NCI-H128 (cell line): ENCODE results near the gene C5.

Experiments
- DNase-seq: peaks from one replicate; lab custom pipeline; 2025; ENCODE audit not compliant: unreplicated experiment; lab: John Stamatoyannopoulos, UW

The C5 gene

DNA sequence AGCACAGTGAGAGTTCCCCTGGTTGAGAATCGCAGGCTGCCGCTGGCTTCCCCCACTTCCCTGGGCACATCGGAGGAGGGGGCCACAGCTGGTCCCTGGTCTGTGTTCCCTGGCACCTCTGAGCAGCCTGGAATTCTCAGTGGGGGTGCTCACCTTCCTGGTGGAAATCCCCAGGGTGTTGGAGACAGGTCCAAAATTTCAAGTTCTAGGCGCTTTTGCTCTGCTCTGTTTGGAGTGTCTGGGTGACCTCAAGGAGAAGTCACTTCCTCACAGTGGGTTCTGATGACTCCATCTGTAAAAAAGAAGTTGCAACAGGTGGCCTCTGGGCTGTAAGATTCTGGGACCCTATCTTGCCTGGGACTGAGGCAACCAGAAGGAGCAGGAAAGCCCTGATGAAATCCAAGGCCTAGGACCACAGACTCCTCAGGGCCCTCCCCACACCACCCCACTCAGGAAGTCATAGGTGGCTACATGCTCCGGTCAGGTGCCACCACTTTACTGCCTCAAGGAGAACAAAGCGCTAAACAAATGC, 123.6 kb downstream of the C5 start, which contains the start of gene TRAF1:
Gene TRAF1 (minus strand): TSS at position 400 of the 532 bp plus-strand sequence. CDS start 721 bp downstream, outside the sequence.
- DNase-seq = no peak

DNA sequence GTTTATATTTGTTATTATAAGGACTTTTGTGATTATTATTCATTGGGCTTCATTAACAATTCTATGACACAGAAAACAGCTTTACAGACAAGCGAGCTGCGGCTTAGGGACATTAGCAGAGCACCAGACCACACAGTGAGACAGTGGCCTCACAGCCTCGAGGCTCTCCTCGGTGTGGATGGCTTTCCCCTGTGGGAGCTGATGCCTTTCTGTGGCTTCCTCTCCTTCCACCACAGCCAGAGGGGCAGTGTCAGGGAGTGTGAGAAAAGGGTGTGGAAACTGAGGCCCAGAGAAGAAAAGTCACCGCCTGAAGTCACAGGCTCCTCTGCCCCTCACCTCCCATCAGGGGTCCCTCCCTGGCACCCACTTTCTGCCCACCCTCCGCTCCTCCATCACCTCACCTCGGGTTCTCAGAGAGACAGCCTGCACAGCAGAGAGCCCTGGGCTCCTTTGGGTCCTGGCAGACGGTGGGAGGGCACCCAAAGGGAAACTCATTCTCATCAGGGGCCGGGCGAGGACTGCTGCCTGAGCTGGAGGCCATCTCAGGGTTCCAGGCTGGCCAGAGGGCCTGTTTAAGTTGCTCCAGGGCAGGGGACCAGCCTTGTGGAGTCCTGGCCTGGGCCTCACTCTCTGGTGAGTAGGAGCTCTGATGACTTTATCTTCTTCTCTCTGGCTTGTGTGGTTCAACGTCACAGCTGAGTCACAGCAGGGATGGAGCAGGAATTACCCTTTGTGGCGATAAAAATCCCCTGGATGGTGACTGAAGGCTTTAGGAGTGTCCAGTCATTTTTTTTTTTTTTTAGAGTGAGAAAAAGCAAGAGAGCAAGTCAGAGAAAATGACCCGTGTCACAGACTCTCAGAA, 124.3 kb downstream of the C5 start:
- no peak for DNase-seq

DNA sequence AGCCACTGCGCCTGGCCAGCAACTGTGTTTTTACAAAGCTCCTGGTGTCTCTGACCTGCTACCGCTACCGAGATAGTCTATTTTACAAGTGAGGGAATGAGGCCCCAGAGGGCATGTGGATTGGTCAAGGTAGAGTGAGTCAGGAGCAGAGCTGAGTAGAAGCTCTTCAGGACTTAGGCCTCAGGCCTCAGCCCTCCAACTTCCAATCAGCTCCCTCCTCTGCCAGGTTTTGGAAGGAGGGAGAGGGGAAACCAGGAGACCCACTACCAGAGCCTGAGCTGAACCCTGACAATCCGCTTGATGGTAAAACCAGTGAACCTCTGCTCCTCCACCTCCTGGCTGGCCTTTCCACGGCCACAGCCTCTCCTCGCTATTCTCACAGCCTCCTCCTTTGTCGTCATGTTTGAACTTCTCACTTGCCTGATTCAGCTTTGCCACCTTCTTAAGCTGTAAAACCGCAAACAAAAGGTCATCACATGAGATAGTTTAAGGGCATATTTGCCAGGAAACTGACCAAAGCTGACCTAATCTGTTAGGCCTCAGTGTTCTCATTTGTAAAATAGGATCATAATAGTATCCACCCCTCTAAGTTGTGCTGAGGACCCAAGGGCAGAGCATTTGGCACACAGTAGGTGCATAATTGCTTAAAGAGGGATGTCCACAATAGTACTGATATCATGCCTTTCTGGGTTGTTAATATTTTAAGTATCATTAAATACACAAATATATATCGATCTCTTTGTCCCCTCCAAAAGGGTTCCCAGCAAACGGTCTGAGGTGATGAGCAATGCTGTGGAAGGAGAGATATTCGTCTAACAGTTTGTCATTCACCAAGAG, 125.2 kb downstream of the C5 start:
- no peak for DNase-seq

DNA sequence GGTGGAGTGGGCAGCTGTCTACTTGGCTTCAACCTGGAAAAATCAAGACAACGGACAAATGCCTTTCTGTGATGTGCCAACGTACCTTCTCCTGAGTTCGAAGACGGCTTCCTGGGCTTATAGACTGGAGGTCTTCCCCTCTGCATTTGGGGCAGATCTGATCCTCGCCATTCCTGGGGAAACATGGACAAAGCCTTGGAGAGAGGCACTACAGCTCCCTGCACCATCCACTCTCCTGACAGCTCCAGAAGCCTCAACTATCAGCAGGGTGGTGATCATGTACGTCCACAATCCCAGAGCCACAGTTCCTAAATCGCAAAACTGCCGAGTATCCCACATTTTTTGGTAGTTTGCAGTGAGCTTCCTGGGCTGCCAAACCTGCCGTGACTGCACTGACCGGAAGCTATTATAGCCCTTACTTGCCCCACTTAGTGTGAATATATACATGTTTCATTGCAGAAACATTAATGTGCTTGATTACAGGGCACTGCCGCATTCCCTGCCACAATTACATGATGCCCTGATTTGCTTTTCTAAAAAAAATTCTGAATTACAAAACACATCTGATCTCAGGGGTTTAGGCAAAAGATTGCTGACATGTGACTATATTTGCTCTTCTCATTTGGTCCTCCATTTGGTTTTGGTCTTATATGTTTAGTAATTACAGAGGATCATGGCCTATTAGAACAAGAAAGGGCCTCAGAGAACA, 126.3 kb downstream of the C5 start:
- DNase-seq = no peak

DNA sequence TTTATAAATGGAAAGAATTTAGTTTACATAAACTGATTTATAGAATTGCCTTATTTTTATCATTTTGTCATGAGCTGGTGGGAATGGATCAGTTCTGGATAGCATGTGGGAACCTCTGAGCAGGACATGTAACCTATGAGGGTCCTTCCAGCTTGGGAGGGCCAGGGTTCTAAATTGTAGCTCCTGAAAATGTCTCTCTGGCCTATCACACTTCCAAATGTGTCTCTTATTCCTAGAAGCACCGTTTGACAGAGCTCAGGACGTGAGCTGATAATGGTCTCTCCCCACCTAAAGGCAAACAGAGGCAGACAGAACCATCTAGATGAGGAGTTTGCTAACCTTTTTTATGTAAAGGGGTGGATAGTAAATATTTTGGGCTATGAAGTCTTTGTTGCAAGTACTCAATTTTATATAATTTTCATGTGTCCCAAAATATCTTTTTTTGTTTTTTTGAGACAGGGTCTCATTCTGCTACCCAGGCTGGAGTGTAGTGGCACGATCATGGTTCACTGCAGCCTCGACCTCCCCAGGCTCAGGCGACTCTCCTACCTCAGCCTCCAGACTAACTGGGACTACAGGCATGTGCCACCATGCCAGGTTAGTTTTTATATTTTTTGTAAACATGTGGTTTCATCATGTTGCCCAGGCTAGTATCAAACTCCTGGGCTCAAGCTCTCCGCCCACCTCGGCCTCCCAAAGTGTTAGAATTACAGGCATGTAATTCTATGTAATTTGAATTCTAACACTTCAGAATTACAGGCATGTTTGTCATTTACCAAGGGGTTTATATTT, 127.5 kb downstream of the C5 start:
- DNase-seq = no peak

DNA sequence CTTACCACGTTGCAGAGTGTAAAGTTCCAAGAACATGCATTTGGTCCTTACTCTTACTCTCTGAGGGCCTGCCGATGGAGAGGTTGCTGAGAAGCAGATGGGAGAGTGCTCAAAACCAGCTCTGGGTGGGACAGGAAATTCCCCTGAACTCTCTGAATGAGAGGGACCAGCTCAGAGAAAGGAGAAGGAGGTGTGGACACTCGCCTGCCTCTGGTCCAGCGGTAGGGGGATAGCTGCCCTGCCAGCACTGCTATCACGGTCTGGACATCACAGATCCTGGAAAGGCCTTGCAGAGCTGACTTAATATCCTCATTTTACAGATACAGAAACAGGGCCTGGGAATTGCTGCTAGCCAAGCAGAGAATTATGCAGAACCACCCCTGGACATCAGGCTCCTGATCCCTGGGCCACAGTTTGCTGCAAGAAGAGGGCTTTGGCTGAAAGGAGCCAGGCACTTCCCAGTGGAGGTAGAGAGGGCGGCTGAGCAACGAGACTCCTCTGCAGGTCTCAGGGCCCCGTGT, 128.4 kb downstream of the C5 start:
- DNase-seq = no peak

DNA sequence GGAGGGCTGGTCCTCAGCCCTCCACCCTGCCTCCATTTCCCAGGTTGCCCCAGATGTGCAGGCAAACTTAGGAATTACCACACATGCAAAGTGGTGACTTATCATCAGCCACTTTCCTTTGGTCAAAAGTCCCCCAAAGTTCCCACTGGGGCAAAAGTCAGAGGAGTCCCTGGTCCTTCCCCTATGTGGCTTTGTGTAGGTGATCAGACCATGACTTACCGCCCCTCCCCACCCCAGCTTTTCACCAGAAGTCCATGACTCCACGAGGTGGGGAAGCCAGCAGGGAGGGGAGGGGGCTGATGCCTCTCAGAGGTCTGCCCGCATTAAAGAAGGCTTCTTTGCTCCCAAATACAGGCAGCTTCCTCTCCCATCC, 129.3 kb downstream of the C5 start:
- no peak for DNase-seq

- no peak for DNase-seq
Measured at GRCh38 chr9:120919843-120920805, 130.0 kb downstream of the C5 start.

GRCh38 chr9:120918931-120919842, 130.9 kb downstream of the C5 start:
- DNase-seq = no peak

DNA sequence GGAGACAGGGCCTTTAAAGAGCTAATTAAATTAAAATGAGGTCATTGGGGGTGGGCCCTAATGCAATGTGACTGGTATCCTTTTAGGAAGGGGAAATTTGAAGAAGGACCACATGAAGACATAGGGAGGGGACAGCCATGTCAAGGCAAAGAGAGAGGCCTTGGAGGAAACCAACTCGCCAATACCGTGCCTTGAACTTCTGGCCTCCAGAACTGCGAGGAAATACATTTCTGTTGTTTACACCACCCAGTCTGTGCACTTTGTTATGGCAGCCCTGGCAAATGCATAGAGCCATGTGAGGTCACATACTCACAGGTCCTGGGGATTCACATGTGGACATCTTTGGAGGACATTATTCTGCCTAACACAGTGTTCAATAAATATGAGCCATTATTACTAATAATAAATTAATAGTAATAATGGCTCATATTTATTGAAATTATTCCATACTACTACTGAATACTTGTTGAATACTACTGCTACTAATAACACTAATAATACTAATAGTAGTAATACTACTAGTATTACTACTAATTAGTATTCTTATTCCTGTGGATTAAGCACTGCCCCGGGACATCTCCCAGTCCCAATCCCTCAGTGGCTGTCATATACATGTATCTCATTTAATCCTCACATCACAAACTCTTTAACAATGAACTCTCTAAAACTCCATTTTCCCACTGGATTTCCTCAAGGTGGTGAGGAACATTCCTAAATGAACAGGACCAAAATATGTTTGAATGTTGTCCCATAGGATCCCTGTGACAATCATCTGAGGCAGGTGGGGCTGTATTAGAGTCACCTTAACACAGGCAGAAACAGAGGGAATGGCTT, 131.9 kb downstream of the C5 start:
- DNase-seq = no peak

DNA sequence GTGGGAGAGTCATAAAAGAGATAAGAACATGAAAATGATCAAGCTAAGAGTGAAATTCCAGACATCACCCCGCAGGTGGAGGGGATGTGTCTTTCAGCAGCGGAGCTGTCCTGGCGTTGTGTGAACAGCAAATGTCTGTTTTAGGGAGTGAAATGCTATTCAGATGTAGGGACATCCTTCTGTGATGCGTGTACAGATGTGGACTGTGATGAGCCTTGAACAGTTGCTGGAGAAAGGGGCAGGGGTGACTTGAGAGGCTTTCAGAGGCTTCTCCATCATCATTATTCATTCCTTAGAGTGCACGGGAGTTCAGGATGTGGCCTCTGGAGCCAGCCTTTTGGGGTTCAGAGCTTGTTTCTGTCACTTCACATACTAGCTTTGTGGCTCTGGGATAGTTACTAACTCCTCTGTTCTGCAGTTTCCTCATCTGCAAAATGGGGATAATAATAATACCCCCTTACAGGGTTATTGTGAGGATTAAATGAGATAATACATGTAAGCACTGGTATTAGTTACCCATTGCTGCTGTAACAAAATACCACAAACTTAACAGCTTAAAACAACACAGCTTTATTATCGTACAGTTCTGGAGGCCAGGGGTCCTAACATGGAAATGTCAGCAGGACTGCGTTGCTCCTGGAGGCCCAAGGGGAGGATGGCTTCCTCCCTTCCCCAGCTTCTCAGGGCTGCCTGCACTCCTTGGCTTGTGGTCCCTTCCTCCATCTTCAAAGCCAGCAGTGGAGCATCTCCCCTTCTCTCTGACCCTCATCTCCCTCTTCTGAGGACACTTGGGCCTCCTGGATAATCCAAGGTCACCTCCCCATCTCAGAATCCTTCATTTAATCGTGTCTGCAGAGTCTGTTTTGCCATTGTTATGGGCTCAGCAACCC, 132.8 kb downstream of the C5 start:
- DNase-seq = no peak

- DNase-seq = no peak
Measured at GRCh38 chr9:120916588-120916987, 133.5 kb downstream of the C5 start.

- DNase-seq = no peak
Measured at GRCh38 chr9:120915854-120916470, 134.1 kb downstream of the C5 start.

GRCh38 chr9:120914953-120915352, 135.1 kb downstream of the C5 start:
- no peak for DNase-seq

GRCh38 chr9:120914396-120914795, 135.7 kb downstream of the C5 start:
- DNase-seq = no peak
